Measurements from ENCODE around the gene NUDT8. TPM values are rescaled to one million over a fixed set of nuclear protein-coding genes. Genes with fewer than 3 reads are reported as not detected.
"Not testable (repeated sequence)": the region's sequence is repeated elsewhere in the genome, so short reads cannot be mapped to it uniquely, and the experiment has no call there.

NUDT8 gene
- total RNA-seq, 2 donors from 2014 or later = 11.5 to 21.8 TPM

DNA sequence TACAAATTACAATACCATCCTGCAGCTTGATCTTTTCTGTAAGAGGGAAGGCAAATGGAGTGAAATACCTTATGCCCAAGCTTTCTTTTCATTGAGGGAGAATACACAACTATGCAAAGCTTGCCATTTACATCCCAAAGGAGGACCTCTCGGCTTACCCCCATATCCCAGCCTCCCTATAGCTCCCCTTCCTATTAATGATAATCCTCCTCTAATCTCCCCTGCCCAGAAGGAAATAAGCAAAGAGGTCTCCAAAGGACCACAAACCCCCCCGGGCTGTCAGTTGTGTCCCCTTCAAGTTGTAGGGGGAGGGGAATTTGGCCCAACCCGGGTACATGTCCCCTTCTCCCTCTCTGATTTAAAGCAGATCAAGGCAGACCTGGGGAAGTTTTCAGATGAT, 7.8 kb downstream of the NUDT8 start:
- intact Hi-C loops (cut with DNase I) = not testable (repeated sequence)

DNA sequence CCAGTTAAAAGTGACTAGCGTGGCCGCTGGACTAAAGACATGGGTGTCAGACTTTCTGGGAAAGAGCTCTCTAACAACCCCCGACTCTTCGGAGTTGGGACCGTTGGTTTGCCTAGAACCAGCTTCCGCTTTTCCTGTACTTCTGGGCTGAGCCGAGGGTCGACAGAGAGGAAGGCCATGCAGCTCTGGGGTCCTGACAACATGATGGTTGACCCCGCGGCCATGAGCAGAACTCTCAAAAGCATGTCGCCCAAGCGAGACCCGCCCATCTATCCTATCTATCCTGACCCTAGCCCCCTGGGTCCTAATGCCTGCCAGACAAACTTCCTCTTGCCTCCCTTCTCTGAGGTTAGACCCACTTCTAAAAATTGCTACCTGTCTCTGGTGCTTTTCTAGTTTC, 9.1 kb downstream of the NUDT8 start:
- ATAC-seq; H3K27ac ChIP-seq; H3K36me3 ChIP-seq (replicated peaks in 1 of 2; ENCODE audit: insufficient read depth in 1 of 2, low read depth in 2 of 2); H3K9me3 ChIP-seq; H3K27me3 ChIP-seq; H3K4me1 ChIP-seq; DNase-seq; H3K4me3 ChIP-seq; intact Hi-C loops (cut with DNase I): not testable (repeated sequence)
- 86 to 87% methylated on average over 12 to 13 of the region's 13 CpGs for WGBS, 2 donors

More for the DNA sequence above, 7.8 kb downstream of the NUDT8 start:
- not testable (repeated sequence) for H3K9me3 ChIP-seq; H3K4me1 ChIP-seq; DNase-seq; H3K27me3 ChIP-seq; ATAC-seq; H3K4me3 ChIP-seq; H3K36me3 ChIP-seq (replicated peaks in 1 of 2; ENCODE audit: insufficient read depth in 1 of 2, low read depth in 2 of 2); H3K27ac ChIP-seq
- 60 to 61% methylated on average over 3 of the region's 3 CpGs for WGBS, 2 donors

DNA sequence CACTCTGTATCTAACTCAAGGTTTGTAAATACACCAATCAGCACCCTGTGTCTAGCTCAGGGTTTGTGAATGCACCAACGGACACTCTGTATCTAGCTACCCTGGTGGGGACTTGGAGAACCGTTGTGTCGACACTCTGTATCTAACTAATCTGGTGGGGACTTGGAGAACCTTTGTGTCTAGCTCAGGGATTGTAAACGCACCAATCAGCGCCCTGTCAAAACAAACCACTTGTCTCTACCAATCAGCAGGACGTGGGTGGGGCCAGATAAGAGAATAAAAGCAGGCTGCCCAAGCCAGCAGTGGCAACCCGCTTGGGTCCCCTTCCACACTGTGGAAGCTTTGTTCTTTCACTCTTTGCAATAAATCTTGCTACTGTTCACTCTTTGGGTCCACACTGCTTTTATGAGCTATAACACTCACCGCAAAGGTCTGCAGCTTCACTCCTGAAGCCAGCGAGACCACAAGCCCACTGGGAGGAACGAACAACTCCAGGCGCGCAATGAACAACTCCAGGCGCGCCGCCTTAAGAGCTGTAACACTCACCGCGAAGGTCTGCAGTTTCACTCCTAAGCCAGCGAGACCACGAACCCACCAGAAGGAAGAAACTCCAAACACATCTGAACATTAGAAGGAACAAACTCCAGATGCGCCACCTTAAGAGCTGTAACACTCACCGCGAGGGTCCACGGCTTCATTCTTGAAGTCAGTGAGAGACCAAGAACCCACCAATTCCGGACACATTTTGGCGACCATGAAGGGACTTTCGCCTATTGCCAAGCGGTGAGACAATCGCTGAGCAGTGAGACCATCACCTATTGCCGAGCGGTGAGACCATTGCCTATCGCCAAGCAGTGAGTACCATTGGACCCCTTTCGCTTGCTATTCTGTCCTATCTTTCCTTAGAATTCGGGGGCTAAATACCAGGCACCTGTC, 9.8 kb downstream of the NUDT8 start:
- H3K27me3 ChIP-seq; intact Hi-C loops (cut with DNase I); DNase-seq; H3K27ac ChIP-seq; ATAC-seq; H3K4me1 ChIP-seq; H3K4me3 ChIP-seq; H3K36me3 ChIP-seq (replicated peaks in 1 of 2; ENCODE audit: insufficient read depth in 1 of 2, low read depth in 2 of 2); H3K9me3 ChIP-seq: not testable (repeated sequence)
- WGBS, 2 donors = 80 to 85% methylated on average over 30 to 33 of the region's 33 CpGs

GRCh38 chr11:67618901-67619659, 10.7 kb downstream of the NUDT8 start:
- intact Hi-C loops (cut with DNase I); H3K4me3 ChIP-seq; H3K9me3 ChIP-seq; DNase-seq; H3K4me1 ChIP-seq; H3K36me3 ChIP-seq (replicated peaks in 1 of 2; ENCODE audit: insufficient read depth in 1 of 2, low read depth in 2 of 2); H3K27me3 ChIP-seq; ATAC-seq; H3K27ac ChIP-seq: not testable (repeated sequence)
- WGBS, 2 donors = 90 to 96% methylated on average over 9 to 30 of the region's 40 CpGs

GRCh38 chr11:67617243-67617953, 12.3 kb downstream of the NUDT8 start:
- TF ChIP-seq CTCF (IDR thresholded peaks at IDR 0.05) (no peak), POLR2A (IDR thresholded peaks at IDR 0.05) (no peak)
- DNase-seq (no peak), ATAC-seq (no peak)
- no peak overlapping the region for H3K4me3 ChIP-seq
- WGBS, 2 donors = 71 to 84% methylated on average over 7 of the region's 7 CpGs
- peaks cover 0 to 2% of the 10 kb centered on the region in 2 donors for H3K36me3 ChIP-seq (replicated peaks in 1 of 2; ENCODE audit: insufficient read depth in 1 of 2, low read depth in 2 of 2)
- H3K9me3 ChIP-seq = no peaks in the 10 kb centered on the region
- peaks cover 16% of the 10 kb centered on the region for H3K4me1 ChIP-seq
- H3K27ac ChIP-seq = no peak overlapping the region
- no peaks in the 10 kb centered on the region for H3K27me3 ChIP-seq
- intact Hi-C loops (cut with DNase I) = no loop called here

- ATAC-seq = no peak
- Histone ChIP-seq H3K27me3 (no peaks in the 10 kb centered on the region), H3K4me1 (peaks cover 16% of the 10 kb centered on the region), H3K4me3 (no peak overlapping the region), H3K36me3 (replicated peaks in 1 of 2; ENCODE audit: insufficient read depth in 1 of 2, low read depth in 2 of 2) (peaks cover 0 to 3% of the 10 kb centered on the region in 2 donors), H3K9me3 (no peaks in the 10 kb centered on the region), H3K27ac (no peak overlapping the region)
- no peak for DNase-seq
- 53 to 60% methylated on average over 9 to 11 of the region's 11 CpGs for WGBS, 2 donors
- TF ChIP-seq CTCF (IDR thresholded peaks at IDR 0.05) (no peak), POLR2A (IDR thresholded peaks at IDR 0.05) (no peak)
- intact Hi-C loops (cut with DNase I) = no loop called here
These were observed 13.1 kb downstream of the NUDT8 start for GRCh38 chr11:67616431-67617242.
